HG02973 (cell line): ENCODE data around the gene EHD1.
A peak's percentile ranks its signal among the peaks of the same experiment; 100 is the strongest.
"Not testable (repeated sequence)": the region's sequence is repeated elsewhere in the genome, so short reads cannot be mapped to it uniquely, and the experiment has no call there.

ENCODE experiments used
- ATAC-seq: cut with Tn5 transposase; IDR thresholded peaks from one replicate; pipeline ENCODE4 v1.9.1; 2021; ENCODE audit warnings: moderate library complexity; ENCODE audit not compliant: unreplicated experiment

The EHD1 gene

DNA sequence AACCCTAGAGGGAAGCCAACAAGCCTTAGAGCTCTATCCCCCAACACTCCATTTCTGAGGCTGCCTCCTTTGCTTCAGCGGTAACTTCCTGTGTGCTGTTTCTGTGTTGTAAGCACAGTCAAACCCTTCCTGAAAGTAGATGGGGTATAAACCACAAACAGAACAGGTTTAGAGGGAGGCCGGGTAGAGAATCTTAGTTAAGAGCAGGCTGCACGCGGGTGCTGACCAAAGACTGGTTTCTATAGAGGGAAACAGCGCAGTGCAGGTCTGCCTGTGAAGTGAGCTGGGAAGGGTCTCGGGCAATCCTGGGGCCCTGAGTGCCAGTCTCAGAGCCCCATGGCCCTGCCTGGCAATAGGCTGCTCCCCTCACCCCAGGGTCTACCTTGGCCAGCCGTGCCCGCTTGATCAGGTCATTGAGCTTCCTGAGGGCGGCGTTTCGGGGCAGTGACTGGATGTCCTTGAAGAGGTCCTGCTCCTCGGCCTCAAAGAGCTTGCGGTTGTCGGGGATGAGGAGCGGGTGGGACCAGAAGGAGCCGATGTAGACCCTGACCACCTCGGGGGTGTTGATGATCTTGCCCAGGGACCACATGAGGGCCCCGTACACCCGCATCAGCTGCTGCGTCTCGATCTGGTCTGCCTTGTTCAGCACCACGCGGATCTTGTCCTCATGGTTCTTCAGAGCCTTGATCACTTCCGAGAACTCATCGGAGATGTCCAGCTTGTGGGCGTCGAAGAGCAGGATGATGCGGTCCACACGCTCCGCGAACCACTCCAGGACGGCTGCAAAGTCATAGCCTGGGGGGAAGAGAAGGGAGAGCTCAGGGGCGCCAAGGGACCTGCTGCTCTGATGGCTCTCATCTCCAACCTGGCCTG, 18.6 kb downstream of the EHD1 start:
- peak; percentile 70 for ATAC-seq

GRCh38 chr11:64858467-64859263, 19.8 kb downstream of the EHD1 start:
- no peak for ATAC-seq

- ATAC-seq, result no peak
Observed at GRCh38 chr11:64857485-64857884, 20.9 kb downstream of the EHD1 start.

DNA sequence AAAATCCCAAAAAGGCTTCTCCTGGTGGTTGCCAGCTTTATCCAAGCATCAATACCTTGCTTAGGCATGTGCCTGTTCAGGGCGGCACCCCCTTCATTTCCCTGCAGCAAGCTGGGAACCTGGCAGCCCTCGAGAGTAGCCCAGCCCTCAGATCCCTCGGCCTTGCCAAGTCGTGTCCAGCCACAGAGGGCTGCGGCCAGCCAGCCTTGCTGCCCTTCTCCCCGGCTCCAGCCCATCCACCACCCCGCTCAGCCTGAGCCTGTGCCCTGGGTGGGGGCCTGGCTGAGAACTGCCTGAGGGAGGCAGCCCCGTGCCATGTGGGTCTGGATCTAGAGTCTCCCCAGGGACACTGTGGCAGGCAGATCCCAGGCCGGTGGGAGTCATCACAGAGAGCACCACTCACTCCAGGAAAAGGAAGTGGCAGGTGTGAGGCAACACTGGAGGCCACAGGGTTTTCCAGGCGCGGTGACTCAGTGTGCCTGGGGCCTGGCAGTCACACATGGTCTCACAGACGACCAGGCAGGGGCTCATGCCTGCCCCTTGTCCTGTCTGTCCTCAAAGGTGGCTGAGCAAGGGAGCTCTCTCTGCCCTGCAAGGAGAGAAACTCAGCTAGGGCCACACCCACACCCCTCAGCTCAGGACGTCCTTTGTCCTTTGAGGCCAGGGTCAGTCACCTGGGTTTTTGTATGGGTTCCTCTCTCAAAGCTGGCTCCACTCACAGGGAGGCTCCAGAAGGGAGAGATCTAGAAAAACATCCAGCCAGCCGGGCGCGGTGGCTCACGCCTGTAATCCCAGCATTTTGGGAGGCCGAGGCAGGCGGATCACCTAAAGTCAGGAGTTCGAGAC, 21.8 kb downstream of the EHD1 start:
- no peak for ATAC-seq

GRCh38 chr11:64855596-64856304, 22.7 kb downstream of the EHD1 start:
- ATAC-seq, result no peak

DNA sequence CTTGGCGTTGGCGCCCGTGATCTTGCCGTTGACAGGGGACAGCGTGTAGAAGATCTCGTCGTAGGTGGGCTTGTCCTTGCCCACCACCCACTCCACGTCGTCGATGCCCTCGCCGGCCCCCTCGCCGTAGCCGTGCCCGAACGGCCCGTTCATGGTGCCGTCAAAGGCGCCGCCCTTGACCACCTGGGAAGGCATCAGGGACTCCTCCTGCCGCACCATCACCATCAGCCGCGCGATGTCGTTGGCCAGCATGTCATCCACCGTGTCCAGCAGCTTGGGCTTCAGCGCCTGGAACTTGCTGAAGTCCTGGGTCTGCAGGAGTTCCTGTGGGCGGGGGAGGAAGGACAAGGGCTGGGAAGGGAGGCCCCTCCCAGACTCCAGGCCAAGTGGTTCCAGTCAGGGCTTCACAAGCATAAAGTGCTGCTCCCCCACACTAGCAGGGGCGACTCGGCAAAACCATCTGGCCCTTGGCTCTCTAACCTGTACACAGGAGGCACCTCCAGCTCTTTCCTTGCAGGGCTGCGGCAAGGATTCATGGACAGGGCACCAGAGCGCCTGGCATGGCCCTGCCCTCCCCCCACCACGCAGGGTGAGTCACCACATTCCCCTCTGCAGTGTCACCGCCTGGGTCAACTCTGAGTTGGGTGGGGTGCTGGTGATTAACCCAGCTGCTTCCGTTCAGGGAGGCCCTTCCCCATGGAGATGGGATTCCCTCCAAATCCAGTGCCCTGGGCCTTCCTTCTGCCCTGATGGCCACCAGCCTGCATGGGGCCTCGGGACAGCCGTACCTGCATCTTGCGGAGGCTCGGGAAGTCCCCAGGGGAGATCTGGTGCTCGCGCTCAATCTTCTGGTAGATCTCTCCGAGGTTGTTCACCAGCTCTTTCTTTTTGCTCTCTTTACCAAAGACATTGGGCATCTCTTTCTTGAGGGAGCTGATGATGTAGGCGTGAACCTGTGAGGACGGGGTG, 23.6 kb downstream of the EHD1 start:
- no peak for ATAC-seq

DNA sequence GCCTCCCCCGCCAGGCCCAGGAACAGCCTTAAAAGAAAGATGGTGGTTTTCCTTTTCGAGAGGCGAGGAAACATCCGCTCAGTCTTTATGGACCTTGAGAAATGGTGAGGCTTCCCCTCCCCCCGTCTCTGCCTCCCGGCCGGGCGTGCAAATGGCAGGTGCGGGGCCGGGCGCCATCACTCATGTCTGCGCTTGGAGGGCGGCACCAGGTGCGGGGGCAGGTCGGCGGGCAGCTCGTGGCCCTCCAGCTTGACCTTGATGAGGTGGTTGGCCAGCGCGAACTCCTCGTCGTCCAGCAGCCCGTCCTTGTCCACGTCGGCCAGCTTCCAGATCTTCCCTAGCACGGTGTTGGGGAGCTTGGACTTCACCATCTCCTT, 24.3 kb downstream of the EHD1 start:
- no peak for ATAC-seq

DNA sequence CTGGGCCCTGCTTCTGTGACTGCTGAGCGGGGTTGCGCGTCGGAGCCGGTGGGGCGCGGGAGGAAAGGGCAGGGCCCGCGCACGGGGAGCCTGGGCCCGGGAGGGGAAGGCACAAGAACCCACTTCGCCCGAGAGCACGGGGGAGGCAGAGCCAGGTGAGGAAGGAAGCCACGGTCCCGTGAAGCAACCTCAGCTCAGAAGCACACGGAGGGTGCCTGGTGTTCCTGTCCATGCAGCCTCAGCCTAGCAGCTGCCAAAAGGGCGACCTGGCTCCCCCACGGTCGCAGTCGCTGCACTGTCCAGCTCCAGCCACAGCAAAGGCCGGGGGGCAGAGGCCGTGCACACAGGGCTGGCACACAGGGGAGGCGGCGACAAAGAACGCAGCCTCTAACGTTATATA, 24.7 kb downstream of the EHD1 start:
- ATAC-seq, result no peak

GRCh38 chr11:64852804-64853509, 25.5 kb downstream of the EHD1 start:
- no peak for ATAC-seq

DNA sequence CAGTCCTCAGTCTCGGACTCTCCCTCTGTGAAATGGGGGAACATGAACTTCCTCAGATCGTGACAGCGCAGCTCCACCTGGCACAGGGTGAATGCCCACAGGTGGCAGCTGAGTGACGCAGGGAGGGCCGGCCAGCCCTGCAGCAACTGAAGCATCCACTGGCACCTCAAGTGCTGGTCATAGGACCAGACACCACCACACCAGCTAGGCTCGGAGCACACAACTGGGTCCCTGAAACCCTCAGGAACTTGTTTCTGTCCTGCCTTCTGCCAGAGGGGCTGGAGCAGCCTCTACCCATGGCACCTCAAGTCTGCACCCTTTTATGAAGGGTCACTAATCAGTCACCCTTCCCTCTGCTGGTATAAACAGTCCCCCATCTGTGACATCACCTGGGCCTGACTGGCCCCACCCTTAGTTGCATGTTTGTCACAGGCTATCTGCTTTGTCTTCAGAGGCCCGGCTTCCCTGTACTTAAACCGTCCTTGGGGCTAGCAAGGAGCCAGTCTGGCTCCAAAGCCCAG, 26.5 kb downstream of the EHD1 start:
- ATAC-seq, result peak; percentile 4

GRCh38 chr11:64850979-64851567, 27.3 kb downstream of the EHD1 start:
- peak; percentile 56 for ATAC-seq

DNA sequence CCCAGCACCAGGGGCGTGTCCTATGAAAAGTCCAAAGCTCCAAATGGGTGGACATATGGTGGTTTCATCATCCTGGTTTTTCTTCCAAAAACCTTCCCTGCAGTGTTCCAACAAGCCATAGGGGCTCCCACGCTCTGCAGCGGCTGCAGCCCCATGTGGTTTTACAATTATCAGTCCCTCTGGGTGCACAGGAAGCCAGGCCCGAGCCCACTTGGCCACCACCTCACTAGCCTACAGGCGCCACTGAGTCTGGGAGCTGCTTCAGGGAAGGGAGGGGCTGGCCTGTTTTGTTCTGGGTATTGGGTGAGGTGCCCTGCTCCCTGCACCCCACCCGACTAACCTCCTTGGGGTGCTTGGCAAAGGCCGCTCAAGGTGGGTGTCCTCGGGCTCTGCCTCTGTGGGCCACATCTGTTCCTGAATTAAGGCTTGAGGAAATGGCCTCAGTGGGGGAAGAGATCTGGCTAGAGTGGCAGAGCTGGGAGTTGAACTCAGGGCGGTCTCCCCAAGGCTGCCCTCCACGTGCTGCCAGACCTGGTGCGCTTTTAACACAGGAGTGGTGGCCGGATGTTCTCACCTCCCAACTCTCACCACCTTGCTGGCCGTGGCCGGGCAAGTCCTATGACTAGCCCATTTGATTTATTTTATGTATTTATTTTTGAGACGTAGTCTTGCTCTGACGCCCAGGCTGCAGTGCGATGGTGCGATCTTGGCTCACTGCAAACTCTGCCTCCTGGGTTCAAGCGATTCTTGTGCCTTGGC, 28.6 kb downstream of the EHD1 start:
- no peak for ATAC-seq

GRCh38 chr11:64848826-64849597, 29.4 kb downstream of the EHD1 start:
- no peak for ATAC-seq

DNA sequence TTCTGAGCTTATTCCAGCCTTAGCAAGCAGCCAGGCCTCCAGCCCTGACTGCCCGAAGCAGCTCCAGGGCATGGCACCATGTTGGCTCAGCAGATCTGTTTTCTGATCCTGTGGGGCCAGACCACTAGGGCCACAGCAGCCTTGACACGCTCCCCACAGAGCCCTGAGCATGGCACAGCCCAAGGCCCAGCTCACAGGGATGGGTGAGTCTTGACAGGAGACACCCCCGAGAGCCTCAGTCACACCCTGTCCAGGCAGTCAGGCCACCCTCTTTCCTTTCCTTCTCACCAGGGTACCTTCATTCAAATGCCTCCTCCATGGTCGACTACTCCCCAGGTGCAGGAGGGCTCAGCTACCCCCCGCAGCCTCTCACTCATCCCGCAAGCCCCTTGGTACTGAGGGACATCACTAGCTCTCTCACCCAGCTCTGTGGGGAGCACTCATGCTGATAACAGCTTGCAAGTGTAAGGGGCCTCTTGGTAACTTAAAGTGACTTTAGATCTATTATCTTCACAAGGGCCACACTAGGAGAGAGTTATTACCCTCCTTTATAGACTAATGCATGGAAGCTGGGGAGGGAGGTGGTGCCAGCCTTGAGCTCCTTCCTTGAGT, 30.1 kb downstream of the EHD1 start:
- no peak for ATAC-seq

DNA sequence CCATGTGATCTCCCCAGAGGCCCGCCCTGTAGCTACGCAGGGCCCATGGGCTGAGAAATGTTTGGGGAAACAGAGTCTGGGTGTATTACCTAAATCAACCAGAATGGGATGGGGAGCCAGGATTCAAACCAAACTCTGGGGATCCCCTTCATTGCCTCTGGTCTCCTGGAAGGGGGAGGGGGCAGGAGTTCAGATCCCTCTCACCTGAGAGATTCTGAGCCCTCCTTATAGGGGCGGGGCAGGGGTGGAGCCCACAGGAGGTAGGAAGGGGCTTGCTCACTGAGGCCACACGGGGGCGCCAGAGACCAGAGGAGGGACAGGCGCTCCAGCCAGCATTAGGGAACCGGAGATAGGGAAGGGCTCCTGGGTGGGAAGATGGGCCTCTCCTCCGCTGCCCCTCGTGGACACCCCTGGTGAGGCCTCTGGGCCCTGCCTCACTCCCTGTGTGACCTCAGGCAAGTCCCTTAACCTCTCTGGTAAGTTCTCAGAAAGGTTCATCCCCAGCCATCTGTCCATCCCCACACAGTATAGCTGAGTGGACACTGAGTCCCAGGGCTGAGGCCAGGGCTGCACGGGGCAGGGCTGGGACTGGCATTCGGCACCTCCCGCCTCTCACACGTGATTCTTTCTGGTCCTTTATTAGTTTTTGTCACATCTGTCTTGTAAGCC, 31.3 kb downstream of the EHD1 start:
- no peak for ATAC-seq

DNA sequence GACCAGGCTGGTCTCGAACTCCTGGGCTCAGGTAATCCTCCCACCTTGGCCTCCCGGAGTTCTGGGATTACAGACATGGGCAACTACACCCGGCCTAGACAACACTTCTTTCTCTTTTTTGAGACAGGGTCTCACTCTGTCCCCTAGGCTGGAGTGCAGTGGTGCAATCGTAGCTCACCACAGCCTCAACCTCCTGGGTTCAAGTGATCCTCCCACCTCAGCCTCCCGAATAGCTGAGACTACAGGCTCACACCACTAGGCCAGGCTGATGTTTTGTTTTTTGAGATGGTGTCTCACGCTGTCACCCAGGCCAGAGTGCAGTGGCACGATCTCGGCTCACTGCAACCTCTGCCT, 32.7 kb downstream of the EHD1 start:
- not testable (repeated sequence) for ATAC-seq
